Measurements from ENCODE around the gene MAMDC2. TPM values are rescaled to one million over a fixed set of nuclear protein-coding genes. Genes with fewer than 3 reads are reported as not detected.

MAMDC2 gene
- polyA plus RNA-seq, 2 of the 4 experiments (the other 2 are of a cell fraction), result 0.30 to 0.34 TPM

DNA sequence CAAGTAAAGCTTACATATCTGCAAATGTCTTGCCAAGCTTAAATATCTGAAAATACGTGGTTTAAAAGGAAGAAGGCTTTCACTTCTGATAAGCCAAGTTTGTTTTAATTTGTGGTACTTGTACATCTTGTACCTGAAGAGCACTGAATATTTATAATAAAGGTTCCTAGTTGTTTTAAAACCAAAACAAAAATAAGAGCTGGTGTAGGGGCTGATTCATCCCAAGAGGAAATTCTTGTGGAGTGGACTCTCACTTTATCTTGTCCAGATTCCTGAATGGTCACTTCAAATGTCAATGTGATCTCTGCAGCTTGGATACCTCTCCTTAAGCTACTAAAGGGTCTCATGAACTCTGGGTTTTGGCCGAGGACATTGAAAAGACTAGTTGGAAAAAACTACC is 29.5 kb downstream of the MAMDC2 start:
- FAIRE-seq (no peak), ATAC-seq (no peak), DNase-seq (ENCODE audit: low read depth in 1 of 2, low spot score in 1 of 2) (no peak)
- Histone ChIP-seq H3K4me1 (no peaks in the 10 kb centered on the region), H3K4me3 (no peak overlapping the region), H3K4me2 (no peak overlapping the region), H3K27ac (no peak overlapping the region), H3K9me3 (no peaks in the 10 kb centered on the region)
- TF ChIP-seq HEYL (CRISPR knock-in tag; IDR thresholded peaks at IDR 0.05) (no peak), RCOR1 (IDR thresholded peaks at IDR 0.05; ENCODE audit: low read depth, low read length) (no peak), MYC (IDR thresholded peaks at IDR 0.05; ENCODE audit: borderline replicate concordance, low read length) (no peak)
- TF ChIP-seq, protein P1, sequence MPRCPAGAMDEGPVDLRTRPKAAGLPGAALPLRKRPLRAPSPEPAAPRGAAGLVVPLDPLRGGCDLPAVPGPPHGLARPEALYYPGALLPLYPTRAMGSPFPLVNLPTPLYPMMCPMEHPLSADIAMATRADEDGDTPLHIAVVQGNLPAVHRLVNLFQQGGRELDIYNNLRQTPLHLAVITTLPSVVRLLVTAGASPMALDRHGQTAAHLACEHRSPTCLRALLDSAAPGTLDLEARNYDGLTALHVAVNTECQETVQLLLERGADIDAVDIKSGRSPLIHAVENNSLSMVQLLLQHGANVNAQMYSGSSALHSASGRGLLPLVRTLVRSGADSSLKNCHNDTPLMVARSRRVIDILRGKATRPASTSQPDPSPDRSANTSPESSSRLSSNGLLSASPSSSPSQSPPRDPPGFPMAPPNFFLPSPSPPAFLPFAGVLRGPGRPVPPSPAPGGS (IDR thresholded peaks at IDR 0.05), result no peak
- TF ChIP-seq, protein P2, sequence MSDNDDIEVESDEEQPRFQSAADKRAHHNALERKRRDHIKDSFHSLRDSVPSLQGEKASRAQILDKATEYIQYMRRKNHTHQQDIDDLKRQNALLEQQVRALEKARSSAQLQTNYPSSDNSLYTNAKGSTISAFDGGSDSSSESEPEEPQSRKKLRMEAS (IDR thresholded peaks at IDR 0.05), result no peak
- CTCF ChIA-PET, result interaction anchor here (0.7 kb wide), 1 partner anchor 38 kb away, joined by 3 read pairs; no protein-coding TSS in a partner anchor
- 8% methylated on average over 2 of the region's 2 CpGs for WGBS (ENCODE audit: missing lambda C conversion rate)
- POLR2A ChIA-PET, result no interaction called here

DNA sequence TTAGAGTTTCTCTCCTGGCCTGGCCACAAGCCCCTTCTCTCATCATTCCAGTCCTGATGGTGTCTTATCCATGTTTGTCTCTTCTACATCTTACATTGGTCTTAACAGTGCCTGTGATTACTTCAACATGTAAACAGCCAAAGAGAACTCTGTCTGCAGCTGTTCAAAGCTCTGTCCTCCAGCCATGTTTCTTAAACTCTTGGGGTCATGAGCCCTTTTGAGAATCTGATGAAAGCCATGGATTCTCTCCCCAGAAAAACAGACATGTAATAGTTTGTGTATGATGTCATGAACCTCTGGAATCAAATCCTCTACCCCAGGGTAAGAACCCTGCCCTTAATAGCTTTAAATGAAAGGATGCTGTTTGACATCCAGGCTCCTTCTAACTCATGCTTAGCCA is 30.1 kb downstream of the MAMDC2 start:
- H3K4me3 ChIP-seq, result no peak overlapping the region
- no peaks in the 10 kb centered on the region for H3K9me3 ChIP-seq
- FAIRE-seq (no peak), DNase-seq (ENCODE audit: low read depth in 1 of 2, low spot score in 1 of 2) (no peak), ATAC-seq (no peak)
- TF ChIP-seq, protein P3, sequence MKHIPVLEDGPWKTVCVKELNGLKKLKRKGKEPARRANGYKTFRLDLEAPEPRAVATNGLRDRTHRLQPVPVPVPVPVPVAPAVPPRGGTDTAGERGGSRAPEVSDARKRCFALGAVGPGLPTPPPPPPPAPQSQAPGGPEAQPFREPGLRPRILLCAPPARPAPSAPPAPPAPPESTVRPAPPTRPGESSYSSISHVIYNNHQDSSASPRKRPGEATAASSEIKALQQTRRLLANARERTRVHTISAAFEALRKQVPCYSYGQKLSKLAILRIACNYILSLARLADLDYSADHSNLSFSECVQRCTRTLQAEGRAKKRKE (CRISPR knock-in tag; IDR thresholded peaks at IDR 0.05; ENCODE audit: low read depth), result no peak
- TF ChIP-seq CBX2 (IDR thresholded peaks at IDR 0.05; ENCODE audit: borderline replicate concordance, low read depth) (no peak), FOSB (CRISPR knock-in tag; IDR thresholded peaks at IDR 0.05) (no peak), HOXA7 (CRISPR knock-in tag; IDR thresholded peaks at IDR 0.05) (no peak), CHD4 (IDR thresholded peaks at IDR 0.05; ENCODE audit: borderline replicate concordance) (no peak), KDM5A (IDR thresholded peaks at IDR 0.05) (no peak)
- TF ChIP-seq, protein P4, sequence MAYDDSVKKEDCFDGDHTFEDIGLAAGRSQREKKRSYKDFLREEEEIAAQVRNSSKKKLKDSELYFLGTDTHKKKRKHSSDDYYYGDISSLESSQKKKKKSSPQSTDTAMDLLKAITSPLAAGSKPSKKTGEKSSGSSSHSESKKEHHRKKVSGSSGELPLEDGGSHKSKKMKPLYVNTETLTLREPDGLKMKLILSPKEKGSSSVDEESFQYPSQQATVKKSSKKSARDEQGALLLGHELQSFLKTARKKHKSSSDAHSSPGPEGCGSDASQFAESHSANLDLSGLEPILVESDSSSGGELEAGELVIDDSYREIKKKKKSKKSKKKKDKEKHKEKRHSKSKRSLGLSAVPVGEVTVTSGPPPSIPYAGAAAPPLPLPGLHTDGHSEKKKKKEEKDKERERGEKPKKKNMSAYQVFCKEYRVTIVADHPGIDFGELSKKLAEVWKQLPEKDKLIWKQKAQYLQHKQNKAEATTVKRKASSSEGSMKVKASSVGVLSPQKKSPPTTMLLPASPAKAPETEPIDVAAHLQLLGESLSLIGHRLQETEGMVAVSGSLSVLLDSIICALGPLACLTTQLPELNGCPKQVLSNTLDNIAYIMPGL (CRISPR knock-in tag; IDR thresholded peaks at IDR 0.05; ENCODE audit: borderline replicate concordance), result no peak
- TF ChIP-seq, protein P5, sequence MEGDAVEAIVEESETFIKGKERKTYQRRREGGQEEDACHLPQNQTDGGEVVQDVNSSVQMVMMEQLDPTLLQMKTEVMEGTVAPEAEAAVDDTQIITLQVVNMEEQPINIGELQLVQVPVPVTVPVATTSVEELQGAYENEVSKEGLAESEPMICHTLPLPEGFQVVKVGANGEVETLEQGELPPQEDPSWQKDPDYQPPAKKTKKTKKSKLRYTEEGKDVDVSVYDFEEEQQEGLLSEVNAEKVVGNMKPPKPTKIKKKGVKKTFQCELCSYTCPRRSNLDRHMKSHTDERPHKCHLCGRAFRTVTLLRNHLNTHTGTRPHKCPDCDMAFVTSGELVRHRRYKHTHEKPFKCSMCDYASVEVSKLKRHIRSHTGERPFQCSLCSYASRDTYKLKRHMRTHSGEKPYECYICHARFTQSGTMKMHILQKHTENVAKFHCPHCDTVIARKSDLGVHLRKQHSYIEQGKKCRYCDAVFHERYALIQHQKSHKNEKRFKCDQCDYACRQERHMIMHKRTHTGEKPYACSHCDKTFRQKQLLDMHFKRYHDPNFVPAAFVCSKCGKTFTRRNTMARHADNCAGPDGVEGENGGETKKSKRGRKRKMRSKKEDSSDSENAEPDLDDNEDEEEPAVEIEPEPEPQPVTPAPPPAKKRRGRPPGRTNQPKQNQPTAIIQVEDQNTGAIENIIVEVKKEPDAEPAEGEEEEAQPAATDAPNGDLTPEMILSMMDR (IDR thresholded peaks at IDR 0.05), result no peak
- TF ChIP-seq, protein P2 (IDR thresholded peaks at IDR 0.05), result no peak
- TF ChIP-seq, protein P6, sequence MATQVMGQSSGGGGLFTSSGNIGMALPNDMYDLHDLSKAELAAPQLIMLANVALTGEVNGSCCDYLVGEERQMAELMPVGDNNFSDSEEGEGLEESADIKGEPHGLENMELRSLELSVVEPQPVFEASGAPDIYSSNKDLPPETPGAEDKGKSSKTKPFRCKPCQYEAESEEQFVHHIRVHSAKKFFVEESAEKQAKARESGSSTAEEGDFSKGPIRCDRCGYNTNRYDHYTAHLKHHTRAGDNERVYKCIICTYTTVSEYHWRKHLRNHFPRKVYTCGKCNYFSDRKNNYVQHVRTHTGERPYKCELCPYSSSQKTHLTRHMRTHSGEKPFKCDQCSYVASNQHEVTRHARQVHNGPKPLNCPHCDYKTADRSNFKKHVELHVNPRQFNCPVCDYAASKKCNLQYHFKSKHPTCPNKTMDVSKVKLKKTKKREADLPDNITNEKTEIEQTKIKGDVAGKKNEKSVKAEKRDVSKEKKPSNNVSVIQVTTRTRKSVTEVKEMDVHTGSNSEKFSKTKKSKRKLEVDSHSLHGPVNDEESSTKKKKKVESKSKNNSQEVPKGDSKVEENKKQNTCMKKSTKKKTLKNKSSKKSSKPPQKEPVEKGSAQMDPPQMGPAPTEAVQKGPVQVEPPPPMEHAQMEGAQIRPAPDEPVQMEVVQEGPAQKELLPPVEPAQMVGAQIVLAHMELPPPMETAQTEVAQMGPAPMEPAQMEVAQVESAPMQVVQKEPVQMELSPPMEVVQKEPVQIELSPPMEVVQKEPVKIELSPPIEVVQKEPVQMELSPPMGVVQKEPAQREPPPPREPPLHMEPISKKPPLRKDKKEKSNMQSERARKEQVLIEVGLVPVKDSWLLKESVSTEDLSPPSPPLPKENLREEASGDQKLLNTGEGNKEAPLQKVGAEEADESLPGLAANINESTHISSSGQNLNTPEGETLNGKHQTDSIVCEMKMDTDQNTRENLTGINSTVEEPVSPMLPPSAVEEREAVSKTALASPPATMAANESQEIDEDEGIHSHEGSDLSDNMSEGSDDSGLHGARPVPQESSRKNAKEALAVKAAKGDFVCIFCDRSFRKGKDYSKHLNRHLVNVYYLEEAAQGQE (IDR thresholded peaks at IDR 0.05), result no peak
- TF ChIP-seq, protein P7, sequence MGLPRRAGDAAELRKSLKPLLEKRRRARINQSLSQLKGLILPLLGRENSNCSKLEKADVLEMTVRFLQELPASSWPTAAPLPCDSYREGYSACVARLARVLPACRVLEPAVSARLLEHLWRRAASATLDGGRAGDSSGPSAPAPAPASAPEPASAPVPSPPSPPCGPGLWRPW (IDR thresholded peaks at IDR 0.05), result no peak
- ChIA-PET CTCF (no interaction called here), POLR2A (no interaction called here)
- no peaks in the 10 kb centered on the region for H3K4me1 ChIP-seq
- H3K4me2 ChIP-seq, result no peak overlapping the region
- no peak overlapping the region for H3K27ac ChIP-seq
